HG02759 (cell line): ENCODE data around the gene POU1F1.
A peak's percentile ranks its signal among the peaks of the same experiment; 100 is the strongest.
"Not testable (repeated sequence)": the region's sequence is repeated elsewhere in the genome, so short reads cannot be mapped to it uniquely, and the experiment has no call there.

Experiments used
- ATAC-seq: cut with Tn5 transposase; IDR thresholded peaks from one replicate; pipeline ENCODE4 v1.9.1; 2021; ENCODE audit warnings: mild to moderate bottlenecking, moderate library complexity; ENCODE audit not compliant: unreplicated experiment

POU1F1 gene

GRCh38 chr3:87276484-87276883 lies at the start of gene POU1F1:
Gene POU1F1, minus strand, starts transcription at chr3:87276584. Its CDS starts 122 bp downstream, at chr3:87276462.
- ATAC-seq, result no peak

- no peak for ATAC-seq
Observed at GRCh38 chr3:87324609-87325008, 48.2 kb upstream of the POU1F1 start.

- no peak for ATAC-seq
Observed at GRCh38 chr3:87320756-87321626, 44.6 kb upstream of the POU1F1 start.

- ATAC-seq, result no peak
Observed at GRCh38 chr3:87318617-87319021, 42.2 kb upstream of the POU1F1 start.

GRCh38 chr3:87317779-87318178 lies 41.4 kb upstream of the POU1F1 start:
- ATAC-seq, result no peak

GRCh38 chr3:87313641-87314040 lies 37.3 kb upstream of the POU1F1 start:
- no peak for ATAC-seq

GRCh38 chr3:87311309-87311708 lies 34.9 kb upstream of the POU1F1 start:
- no peak for ATAC-seq

GRCh38 chr3:87309601-87310000 lies 33.2 kb upstream of the POU1F1 start:
- no peak for ATAC-seq

- ATAC-seq, result peak; percentile 77
Observed at GRCh38 chr3:87307805-87308204, 31.4 kb upstream of the POU1F1 start.

GRCh38 chr3:87305517-87305916 lies 29.1 kb upstream of the POU1F1 start:
- ATAC-seq, result no peak

- not testable (repeated sequence) for ATAC-seq
Observed at GRCh38 chr3:87305031-87305430, 28.6 kb upstream of the POU1F1 start.

- peak; percentile 83 for ATAC-seq
Observed at GRCh38 chr3:87298111-87298718, 21.8 kb upstream of the POU1F1 start.

GRCh38 chr3:87288446-87288845 lies 12.1 kb upstream of the POU1F1 start:
- no peak for ATAC-seq

- peak; percentile 83 for ATAC-seq
Observed at GRCh38 chr3:87287011-87287410, 10.6 kb upstream of the POU1F1 start.

- ATAC-seq, result peak; percentile 84
Observed at GRCh38 chr3:87272718-87273341, 3.6 kb downstream of the POU1F1 start.

- ATAC-seq, result no peak
Observed at GRCh38 chr3:87270908-87271700, 5.3 kb downstream of the POU1F1 start.

- no peak for ATAC-seq
Observed at GRCh38 chr3:87269723-87270122, 6.7 kb downstream of the POU1F1 start.

- no peak for ATAC-seq
Observed at GRCh38 chr3:87268646-87269211, 7.7 kb downstream of the POU1F1 start.

- no peak for ATAC-seq
Observed at GRCh38 chr3:87267953-87268645, 8.3 kb downstream of the POU1F1 start.

- no peak for ATAC-seq
Observed at GRCh38 chr3:87261925-87262324, 14.5 kb downstream of the POU1F1 start.
